H4 (cell line): ENCODE data around the gene TEDC2. TPM values are rescaled to one million over a fixed set of nuclear protein-coding genes. Genes with fewer than 3 reads are reported as not detected.
A peak's percentile ranks its signal among the peaks of the same experiment; 100 is the strongest.

Experiments used
- DNase-seq: peaks from one replicate; pipeline ENCODE4 v3.0.0-alpha.2; 2015; ENCODE audit warnings: low spot score
- total RNA-seq: library from RNA; depleted of rRNA; stranded (reverse); fragments of >200 nt; shearing (Covaris generic); gene quantifications from 2 replicates; pipeline ENCODE4 v1.2.3, GENCODE V29; 2014; rRNA removed

The TEDC2 gene
- total RNA-seq, 1 experiment from 2014 or later = 13.0 TPM

DNA sequence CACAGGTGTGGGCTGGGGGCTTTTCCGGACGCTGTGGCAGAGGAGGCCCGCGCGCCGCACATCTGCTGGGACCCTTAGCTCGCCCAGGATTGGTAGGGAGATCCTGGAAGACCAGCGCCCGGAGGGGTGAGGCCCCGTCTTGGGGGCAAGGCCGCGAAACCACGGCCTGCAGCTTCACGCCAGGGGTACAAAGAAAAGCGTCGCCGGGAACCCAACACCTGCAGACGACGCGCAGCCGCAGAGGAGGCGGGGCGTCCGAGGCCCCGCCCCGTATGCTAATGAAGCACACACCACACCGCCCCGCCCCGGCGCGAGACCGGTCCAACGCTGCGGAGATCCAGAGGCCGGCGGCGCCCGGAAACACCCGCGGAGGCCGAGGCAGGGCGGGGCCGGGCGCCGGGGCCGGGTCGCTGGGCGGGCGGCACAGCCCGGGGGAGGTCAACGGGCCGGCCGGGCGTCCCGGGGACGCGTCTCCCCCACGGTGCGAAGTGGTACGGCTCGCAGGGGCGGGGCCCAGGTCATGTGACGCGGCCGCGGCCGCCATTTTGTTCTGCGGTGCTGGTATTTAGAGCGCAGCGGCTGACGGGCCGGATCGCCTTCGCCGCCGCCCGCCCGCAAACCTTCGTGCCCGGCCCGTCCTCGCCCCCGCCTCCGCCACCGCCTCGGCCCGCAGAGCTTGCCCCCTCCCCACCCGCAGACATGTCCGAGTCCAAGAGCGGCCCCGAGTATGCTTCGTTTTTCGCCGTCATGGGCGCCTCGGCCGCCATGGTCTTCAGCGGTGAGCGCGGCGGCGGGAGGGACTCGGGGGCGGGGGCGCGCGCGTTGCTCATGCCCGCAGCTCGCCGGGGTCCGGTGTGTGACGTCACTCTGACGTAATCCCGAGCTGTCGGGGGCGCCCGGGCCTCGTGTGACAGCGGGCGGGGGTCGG is 53.8 kb downstream of the TEDC2 start, which contains the start of gene ATP6V0C:
TSS of gene ATP6V0C (plus strand) at position 548 of the 928 bp plus-strand sequence. CDS start at position 700, 152 bp downstream.
- peak; percentile 72 for DNase-seq

Other genes starting within 250 kb of the TEDC2 start
- 0.06 and 1.0 TPM in 2 replicates for gene BRICD5, start 249.2 kb upstream of the TEDC2 start, total RNA-seq
- 20.0 and 24.5 TPM in 2 replicates for gene PGP, start 245.3 kb upstream of the TEDC2 start, total RNA-seq
- 8.0 and 9.5 TPM in 2 replicates for gene E4F1, start 236.5 kb upstream of the TEDC2 start, total RNA-seq
- 0.10 TPM in 1 of 2 replicates, not detected in the other for gene DNASE1L2, start 223.7 kb upstream of the TEDC2 start, total RNA-seq
- gene ECI1, start 208.5 kb upstream of the TEDC2 start, total RNA-seq = 37.6 and 48.8 TPM in 2 replicates
- 144 and 152 TPM in 2 replicates for gene RNPS1, start 192.0 kb upstream of the TEDC2 start, total RNA-seq
- 0.25 and 0.41 TPM in 2 replicates for gene ABCA3, start 119.4 kb upstream of the TEDC2 start, total RNA-seq
- 26.1 and 35.8 TPM in 2 replicates for gene CCNF, start 30.7 kb upstream of the TEDC2 start, total RNA-seq
- 0.14 TPM in 1 of 2 replicates, not detected in the other for gene NTN3, start 11.2 kb downstream of the TEDC2 start, total RNA-seq
- 5.6 and 5.9 TPM in 2 replicates for gene TBC1D24, start 15.0 kb downstream of the TEDC2 start, total RNA-seq
- gene ATP6V0C, start 53.8 kb downstream of the TEDC2 start, total RNA-seq = 39.7 and 40.5 TPM in 2 replicates
- 15.8 and 24.6 TPM in 2 replicates for gene AMDHD2, start 60.3 kb downstream of the TEDC2 start, total RNA-seq
- 0.08 TPM in 1 of 2 replicates, not detected in the other for gene CEMP1, start 71.3 kb downstream of the TEDC2 start, total RNA-seq
- gene PDPK1, start 77.9 kb downstream of the TEDC2 start, total RNA-seq = 8.2 and 9.4 TPM in 2 replicates
- gene KCTD5, start 222.4 kb downstream of the TEDC2 start, total RNA-seq = 25.3 and 49.7 TPM in 2 replicates